HEK293 (cell line): ENCODE data around the gene CFAP119.

Experiments used
- CTCF ChIA-PET: fragments of 350-600 bp; formaldehyde crosslinking; extraction: SDS; loops from one replicate; lab custom pipeline; 2021; ENCODE audit warnings: antibody characterized with exemption; lab: Yijun Ruan, JAX
- POLR2A ChIA-PET: fragments of 300-600 bp; formaldehyde crosslinking; extraction: SDS; loops from one replicate; lab custom pipeline; 2020; ENCODE audit warnings: antibody characterized with exemption, inconsistent platforms; lab: Yijun Ruan, JAX
- H3K27ac ChIP-seq: fragments of 200-500 bp; sonication (Bioruptor generic); 2 replicates; pipeline ENCODE4 v1.5.1; 2014; ENCODE audit warnings: low read depth, low read length, control low read depth, inconsistent platforms; ENCODE audit errors: extremely low read depth
- H3K36me3 ChIP-seq, 2 experiments: fragments of 200-500 bp in 1 of 2; sonication (Bioruptor generic) in 1 of 2; 1 replicate in 1 of 2; 2 replicates in 1 of 2; pipeline ENCODE4 v1.5.1; 2014 to 2017; ENCODE audit warnings: inconsistent platforms in 2 of 2, low read length in 2 of 2; ENCODE audit not compliant: control insufficient read depth in 2 of 2, insufficient read depth in 1 of 2
- H3K4me1 ChIP-seq: fragments of 200-500 bp; sonication (Bioruptor generic); 2 replicates; pipeline ENCODE4 v1.5.1; 2014; ENCODE audit warnings: mild to moderate bottlenecking, low read length, inconsistent platforms; ENCODE audit not compliant: control insufficient read depth, insufficient read depth
- H3K4me3 ChIP-seq: 2 replicates; pipeline ENCODE4 v1.5.1; 2011; ENCODE audit warnings: low read depth, mild to moderate bottlenecking, control low read depth, low read length, moderate library complexity
- H3K9me3 ChIP-seq: fragments of 200-500 bp; sonication (Bioruptor generic); 2 replicates; pipeline ENCODE4 v1.5.1; 2014; ENCODE audit warnings: low read depth, low read length, inconsistent platforms; ENCODE audit not compliant: control insufficient read depth, insufficient read depth
- BCL11A ChIP-seq: fragments of 450-650 bp; formaldehyde crosslinking; IDR thresholded peaks from 2 replicates; pipeline ENCODE4 v1.5.1; 2016; ENCODE audit warnings: low read depth, missing biosample characterization, missing genetic modification characterization
- GLI4 ChIP-seq: fragments of 450-650 bp; formaldehyde crosslinking; IDR thresholded peaks from 2 replicates; pipeline ENCODE4 v1.5.1; 2016; ENCODE audit warnings: missing biosample characterization, missing genetic modification characterization
- GLIS2 ChIP-seq: fragments of 450-650 bp; formaldehyde crosslinking; IDR thresholded peaks from 2 replicates; pipeline ENCODE4 v1.5.1; 2016; ENCODE audit warnings: missing biosample characterization, missing genetic modification characterization
- HOXD13 ChIP-seq: sonication (generic); formaldehyde crosslinking; IDR thresholded peaks from 2 replicates; pipeline ENCODE4 v1.8.0; 2022; ENCODE audit warnings: missing genetic modification reagents, borderline replicate concordance
- KLF1 ChIP-seq: fragments of 450-650 bp; formaldehyde crosslinking; IDR thresholded peaks from 2 replicates; pipeline ENCODE4 v1.5.1; 2016; ENCODE audit warnings: missing biosample characterization, missing genetic modification characterization
- KLF7 ChIP-seq: fragments of 450-650 bp; formaldehyde crosslinking; IDR thresholded peaks from 2 replicates; pipeline ENCODE4 v1.5.1; 2016; ENCODE audit warnings: missing biosample characterization, missing genetic modification characterization, borderline replicate concordance
- SP3 ChIP-seq: fragments of 450-650 bp; formaldehyde crosslinking; IDR thresholded peaks from 2 replicates; pipeline ENCODE4 v1.5.1; 2016; ENCODE audit warnings: missing biosample characterization, missing genetic modification characterization
- ZBTB17 ChIP-seq: fragments of 450-650 bp; formaldehyde crosslinking; IDR thresholded peaks from 2 replicates; pipeline ENCODE4 v1.5.1; 2016; ENCODE audit warnings: missing biosample characterization, missing genetic modification characterization
- ZBTB20 ChIP-seq: fragments of 450-650 bp; formaldehyde crosslinking; IDR thresholded peaks from 2 replicates; pipeline ENCODE4 v1.5.1; 2016; ENCODE audit warnings: missing biosample characterization, missing genetic modification characterization
- ZFP37 ChIP-seq: fragments of 450-650 bp; formaldehyde crosslinking; IDR thresholded peaks from 2 replicates; pipeline ENCODE4 v1.5.1; 2016; ENCODE audit warnings: missing biosample characterization, missing genetic modification characterization
- ZFP69B ChIP-seq: fragments of 450-650 bp; formaldehyde crosslinking; IDR thresholded peaks from 2 replicates; pipeline ENCODE4 v1.5.1; 2016; ENCODE audit warnings: missing biosample characterization, missing genetic modification characterization
- ZNF10 ChIP-seq: fragments of 450-650 bp; formaldehyde crosslinking; IDR thresholded peaks from 2 replicates; pipeline ENCODE4 v1.5.1; 2017; ENCODE audit warnings: missing biosample characterization, missing genetic modification characterization
- ZNF174 ChIP-seq: fragments of 450-650 bp; formaldehyde crosslinking; IDR thresholded peaks from 2 replicates; pipeline ENCODE4 v1.5.0; 2017; ENCODE audit warnings: missing biosample characterization, mild to moderate bottlenecking, missing genetic modification characterization
- ZNF202 ChIP-seq: fragments of 450-650 bp; formaldehyde crosslinking; IDR thresholded peaks from 2 replicates; pipeline ENCODE4 v1.5.1; 2016; ENCODE audit warnings: missing biosample characterization, missing genetic modification characterization, borderline replicate concordance
- ZNF335 ChIP-seq: fragments of 450-650 bp; formaldehyde crosslinking; conservative IDR thresholded peaks from 2 replicates; pipeline ENCODE4 v1.5.1; 2016; ENCODE audit warnings: missing biosample characterization, missing genetic modification characterization
- ZNF423 ChIP-seq: fragments of 450-650 bp; formaldehyde crosslinking; IDR thresholded peaks from 2 replicates; pipeline ENCODE4 v1.5.1; 2016; ENCODE audit warnings: missing biosample characterization, missing genetic modification characterization
- ZNF433 ChIP-seq: fragments of 450-650 bp; formaldehyde crosslinking; IDR thresholded peaks from 2 replicates; pipeline ENCODE4 v1.5.1; 2016; ENCODE audit warnings: missing biosample characterization, missing genetic modification characterization, low read depth
- ZNF561 ChIP-seq: fragments of 450-650 bp; IDR thresholded peaks from 2 replicates; pipeline ENCODE4 v1.5.1; 2018; ENCODE audit warnings: missing biosample characterization, missing genetic modification characterization, borderline replicate concordance
- ZNF600 ChIP-seq: fragments of 450-650 bp; formaldehyde crosslinking; IDR thresholded peaks from 2 replicates; pipeline ENCODE4 v1.5.1; 2016; ENCODE audit warnings: missing biosample characterization, missing genetic modification characterization
- ZNF629 ChIP-seq: fragments of 450-650 bp; formaldehyde crosslinking; IDR thresholded peaks from 2 replicates; pipeline ENCODE4 v1.5.1; 2017; ENCODE audit warnings: missing biosample characterization, missing genetic modification characterization
- ZNF792 ChIP-seq: fragments of 450-650 bp; formaldehyde crosslinking; IDR thresholded peaks from 2 replicates; pipeline ENCODE4 v1.5.1; 2016; ENCODE audit warnings: missing biosample characterization, missing genetic modification characterization
- ZNF837 ChIP-seq: fragments of 450-650 bp; formaldehyde crosslinking; IDR thresholded peaks from 2 replicates; pipeline ENCODE4 v1.5.1; 2016; ENCODE audit warnings: missing biosample characterization, missing genetic modification characterization
- ZNF843 ChIP-seq: fragments of 450-650 bp; formaldehyde crosslinking; IDR thresholded peaks from 2 replicates; pipeline ENCODE4 v1.5.1; 2016; ENCODE audit warnings: missing biosample characterization, missing genetic modification characterization
- ZSCAN16 ChIP-seq: fragments of 450-650 bp; formaldehyde crosslinking; IDR thresholded peaks from 2 replicates; pipeline ENCODE4 v1.5.1; 2016; ENCODE audit warnings: missing biosample characterization, missing genetic modification characterization
- ZSCAN23 ChIP-seq: fragments of 450-650 bp; formaldehyde crosslinking; IDR thresholded peaks from 2 replicates; pipeline ENCODE4 v1.5.1; 2016; ENCODE audit warnings: missing biosample characterization, missing genetic modification characterization
- TF ChIP-seq, protein P1 (sequence below): fragments of 450-650 bp; formaldehyde crosslinking; IDR thresholded peaks from 2 replicates; pipeline ENCODE4 v1.5.1; 2016; ENCODE audit warnings: missing biosample characterization, missing genetic modification characterization
- TF ChIP-seq, protein P2 (sequence below): fragments of 450-650 bp; formaldehyde crosslinking; conservative IDR thresholded peaks from 2 replicates; pipeline ENCODE4 v1.5.1; 2016; ENCODE audit warnings: low read depth, missing biosample characterization, missing genetic modification characterization
- TF ChIP-seq, protein P3 (sequence below): fragments of 450-650 bp; formaldehyde crosslinking; IDR thresholded peaks from 2 replicates; pipeline ENCODE4 v1.5.1; 2016; ENCODE audit warnings: missing biosample characterization, missing genetic modification characterization
- TF ChIP-seq, protein P4 (sequence below): fragments of 450-650 bp; formaldehyde crosslinking; IDR thresholded peaks from 2 replicates; pipeline ENCODE4 v1.5.1; 2017; ENCODE audit warnings: missing biosample characterization, mild to moderate bottlenecking, missing genetic modification characterization, moderate library complexity

The CFAP119 gene

DNA sequence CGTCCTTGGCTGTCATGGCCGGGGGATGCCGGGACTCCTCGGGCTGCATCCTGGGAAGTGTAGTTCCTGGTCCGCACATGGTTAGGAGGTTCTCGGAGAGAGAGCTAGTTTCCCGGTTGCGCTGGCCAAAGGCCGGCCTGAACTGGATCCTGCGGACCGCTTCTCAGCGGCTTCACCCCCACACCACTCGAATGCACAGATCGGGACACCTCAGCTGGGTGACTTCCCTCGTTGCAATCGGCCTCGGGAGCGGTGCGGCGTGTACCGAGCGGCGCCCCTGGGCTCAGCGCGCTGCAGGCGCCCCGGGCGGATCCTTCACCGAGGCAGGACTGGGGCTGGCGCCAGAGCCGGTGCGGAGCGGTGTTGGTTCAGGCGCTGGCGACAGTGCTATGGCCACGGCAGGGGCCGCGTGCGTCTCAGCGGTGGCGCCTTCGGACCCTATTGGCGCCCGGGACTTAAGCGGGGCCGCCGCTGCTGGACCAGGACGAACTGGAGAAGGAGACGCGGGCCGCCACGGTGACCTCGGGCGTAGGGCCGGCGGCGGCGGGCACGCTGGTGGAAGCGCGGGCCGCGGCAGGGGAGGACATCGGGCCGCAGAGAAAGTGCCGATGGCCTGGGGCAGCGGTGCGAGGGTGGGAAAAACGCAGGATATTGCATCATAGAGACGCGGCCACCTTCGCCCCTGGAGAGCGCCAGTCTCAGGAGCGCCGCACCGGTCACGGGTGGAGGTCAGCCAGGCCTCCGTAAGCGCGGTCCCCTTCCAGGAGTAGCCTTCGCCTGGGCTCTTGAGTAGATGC lies 13.7 kb upstream of the CFAP119 start (continued):
- TF ChIP-seq ZNF561 (peak; percentile 73), ZNF792 (tag by site-specific recombination) (peak; percentile 84; the same call in 1 of the 2 replicates), GLI4 (tag by site-specific recombination) (no peak), ZBTB20 (tag by site-specific recombination) (peak; percentile 94), ZNF600 (peak; percentile 100), ZFP69B (tag by site-specific recombination) (peak; percentile 46; the same call in 1 of the 2 replicates), ZBTB17 (tag by site-specific recombination) (peak; percentile 95), HOXD13 (peak; percentile 58; the same call in 1 of the 2 replicates), ZNF629 (peak; percentile 68), ZNF423 (no peak), ZNF10 (peak; percentile 97), ZFP37 (tag by site-specific recombination) (peak; percentile 91), BCL11A (tag by site-specific recombination) (no peak; the same call in none of the 2 replicates), ZNF174 (tag by site-specific recombination) (no peak), ZNF433 (tag by site-specific recombination) (no peak), KLF7 (tag by site-specific recombination) (peak; percentile 99; the same call in 1 of the 2 replicates), ZNF335 (peak; percentile 100)
- TF ChIP-seq, protein P1, sequence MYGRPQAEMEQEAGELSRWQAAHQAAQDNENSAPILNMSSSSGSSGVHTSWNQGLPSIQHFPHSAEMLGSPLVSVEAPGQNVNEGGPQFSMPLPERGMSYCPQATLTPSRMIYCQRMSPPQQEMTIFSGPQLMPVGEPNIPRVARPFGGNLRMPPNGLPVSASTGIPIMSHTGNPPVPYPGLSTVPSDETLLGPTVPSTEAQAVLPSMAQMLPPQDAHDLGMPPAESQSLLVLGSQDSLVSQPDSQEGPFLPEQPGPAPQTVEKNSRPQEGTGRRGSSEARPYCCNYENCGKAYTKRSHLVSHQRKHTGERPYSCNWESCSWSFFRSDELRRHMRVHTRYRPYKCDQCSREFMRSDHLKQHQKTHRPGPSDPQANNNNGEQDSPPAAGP (tag by site-specific recombination), result peak; percentile 60
- TF ChIP-seq, all 188 proteins: peak for 74

DNA sequence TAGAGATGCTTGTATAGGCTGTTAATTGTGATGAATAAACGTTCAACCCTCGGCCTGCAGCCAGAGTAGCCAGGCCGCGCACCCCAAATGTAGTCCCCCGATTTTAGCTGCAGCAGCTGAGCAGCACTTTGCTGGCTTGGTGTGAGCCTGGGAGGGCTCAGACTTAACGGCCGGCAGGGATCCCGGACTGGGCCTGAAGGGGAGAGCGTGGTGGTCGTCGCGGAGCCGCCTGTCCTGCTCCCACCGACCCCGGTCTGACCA lies 13.2 kb upstream of the CFAP119 start:
- CTCF ChIA-PET, result interaction anchor here (0.6 to 1.1 kb wide), 3 partner anchors 9 to 250 kb away, joined by 3 to 7 read pairs (median 4); no protein-coding TSS in a partner anchor
- no peaks in the 10 kb centered on the region; the same call in 1 of the 2 replicates for H3K4me1 ChIP-seq
- peak overlapping the region; percentile 76 for H3K4me3 ChIP-seq
- H3K36me3 ChIP-seq, result peaks cover 8 to 62% of the 10 kb centered on the region in 2 experiments; a peak in 2 of 3 replicates
- H3K9me3 ChIP-seq, result no peaks in the 10 kb centered on the region
- H3K27ac ChIP-seq, result peak overlapping the region; percentile 92; the same call in 1 of the 2 replicates
- POLR2A ChIA-PET, result interaction anchor here (0.6 to 2.6 kb wide), 20 partner anchors 8 to 708 kb away, joined by 3 to 34 read pairs (median 6); partner anchors contain the start of genes FBXL19, PHKG2, PRR14 and ZNF629
- no peak for TF ChIP-seq ZSCAN16 (tag by site-specific recombination)
- TF ChIP-seq, protein P2, sequence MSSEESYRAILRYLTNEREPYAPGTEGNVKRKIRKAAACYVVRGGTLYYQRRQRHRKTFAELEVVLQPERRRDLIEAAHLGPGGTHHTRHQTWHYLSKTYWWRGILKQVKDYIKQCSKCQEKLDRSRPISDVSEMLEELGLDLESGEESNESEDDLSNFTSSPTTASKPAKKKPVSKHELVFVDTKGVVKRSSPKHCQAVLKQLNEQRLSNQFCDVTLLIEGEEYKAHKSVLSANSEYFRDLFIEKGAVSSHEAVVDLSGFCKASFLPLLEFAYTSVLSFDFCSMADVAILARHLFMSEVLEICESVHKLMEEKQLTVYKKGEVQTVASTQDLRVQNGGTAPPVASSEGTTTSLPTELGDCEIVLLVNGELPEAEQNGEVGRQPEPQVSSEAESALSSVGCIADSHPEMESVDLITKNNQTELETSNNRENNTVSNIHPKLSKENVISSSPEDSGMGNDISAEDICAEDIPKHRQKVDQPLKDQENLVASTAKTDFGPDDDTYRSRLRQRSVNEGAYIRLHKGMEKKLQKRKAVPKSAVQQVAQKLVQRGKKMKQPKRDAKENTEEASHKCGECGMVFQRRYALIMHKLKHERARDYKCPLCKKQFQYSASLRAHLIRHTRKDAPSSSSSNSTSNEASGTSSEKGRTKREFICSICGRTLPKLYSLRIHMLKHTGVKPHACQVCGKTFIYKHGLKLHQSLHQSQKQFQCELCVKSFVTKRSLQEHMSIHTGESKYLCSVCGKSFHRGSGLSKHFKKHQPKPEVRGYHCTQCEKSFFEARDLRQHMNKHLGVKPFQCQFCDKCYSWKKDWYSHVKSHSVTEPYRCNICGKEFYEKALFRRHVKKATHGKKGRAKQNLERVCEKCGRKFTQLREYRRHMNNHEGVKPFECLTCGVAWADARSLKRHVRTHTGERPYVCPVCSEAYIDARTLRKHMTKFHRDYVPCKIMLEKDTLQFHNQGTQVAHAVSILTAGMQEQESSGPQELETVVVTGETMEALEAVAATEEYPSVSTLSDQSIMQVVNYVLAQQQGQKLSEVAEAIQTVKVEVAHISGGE (tag by site-specific recombination), result peak; percentile 97
- no peak for TF ChIP-seq ZNF837 (tag by site-specific recombination)
- TF ChIP-seq GLIS2 (tag by site-specific recombination), result no peak
- no peak for TF ChIP-seq SP3 (tag by site-specific recombination)
- no peak for TF ChIP-seq ZNF202 (tag by site-specific recombination)
- TF ChIP-seq, protein P3, sequence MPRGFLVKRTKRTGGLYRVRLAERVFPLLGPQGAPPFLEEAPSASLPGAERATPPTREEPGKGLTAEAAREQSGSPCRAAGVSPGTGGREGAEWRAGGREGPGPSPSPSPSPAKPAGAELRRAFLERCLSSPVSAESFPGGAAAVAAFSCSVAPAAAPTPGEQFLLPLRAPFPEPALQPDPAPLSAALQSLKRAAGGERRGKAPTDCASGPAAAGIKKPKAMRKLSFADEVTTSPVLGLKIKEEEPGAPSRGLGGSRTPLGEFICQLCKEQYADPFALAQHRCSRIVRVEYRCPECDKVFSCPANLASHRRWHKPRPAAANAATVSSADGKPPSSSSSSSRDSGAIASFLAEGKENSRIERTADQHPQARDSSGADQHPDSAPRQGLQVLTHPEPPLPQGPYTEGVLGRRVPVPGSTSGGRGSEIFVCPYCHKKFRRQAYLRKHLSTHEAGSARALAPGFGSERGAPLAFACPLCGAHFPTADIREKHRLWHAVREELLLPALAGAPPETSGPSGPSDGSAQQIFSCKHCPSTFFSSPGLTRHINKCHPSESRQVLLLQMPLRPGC (tag by site-specific recombination), result no peak
- TF ChIP-seq ZNF433 (tag by site-specific recombination), result no peak
- 0 out of 2 replicates have a peak, but pooled peaks have one; percentile 16 for TF ChIP-seq ZSCAN23 (tag by site-specific recombination)
- TF ChIP-seq, protein P4, sequence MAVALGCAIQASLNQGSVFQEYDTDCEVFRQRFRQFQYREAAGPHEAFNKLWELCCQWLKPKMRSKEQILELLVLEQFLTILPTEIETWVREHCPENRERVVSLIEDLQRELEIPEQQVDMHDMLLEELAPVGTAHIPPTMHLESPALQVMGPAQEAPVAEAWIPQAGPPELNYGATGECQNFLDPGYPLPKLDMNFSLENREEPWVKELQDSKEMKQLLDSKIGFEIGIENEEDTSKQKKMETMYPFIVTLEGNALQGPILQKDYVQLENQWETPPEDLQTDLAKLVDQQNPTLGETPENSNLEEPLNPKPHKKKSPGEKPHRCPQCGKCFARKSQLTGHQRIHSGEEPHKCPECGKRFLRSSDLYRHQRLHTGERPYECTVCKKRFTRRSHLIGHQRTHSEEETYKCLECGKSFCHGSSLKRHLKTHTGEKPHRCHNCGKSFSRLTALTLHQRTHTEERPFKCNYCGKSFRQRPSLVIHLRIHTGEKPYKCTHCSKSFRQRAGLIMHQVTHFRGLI, result 0 out of 2 replicates have a peak, but pooled peaks have one; percentile 4
- peak; percentile 89; the same call in 1 of the 2 replicates for TF ChIP-seq KLF1
- no peak for TF ChIP-seq ZNF843 (tag by site-specific recombination)
